SIG-M5 treated with dmso at 0.1 percent for 504 hours (cell line): Measurements from ENCODE around the gene CENPU.
"Not testable (repeated sequence)": the region's sequence is repeated elsewhere in the genome, so short reads cannot be mapped to it uniquely, and the experiment has no call there.

Experiments used
- DNase-seq: peaks from one replicate; lab custom pipeline; 2025; ENCODE audit not compliant: unreplicated experiment; lab: John Stamatoyannopoulos, UW

The CENPU gene

GRCh38 chr4:184668511-184669114 lies 65.3 kb downstream of the CENPU start:
- no peak for DNase-seq

GRCh38 chr4:184668096-184668495 lies 65.8 kb downstream of the CENPU start:
- no peak for DNase-seq

GRCh38 chr4:184666670-184667069 lies 67.2 kb downstream of the CENPU start:
- DNase-seq, result no peak

- DNase-seq, result no peak
Measured at GRCh38 chr4:184664445-184665210, 69.3 kb downstream of the CENPU start.

GRCh38 chr4:184662236-184662635 lies 71.7 kb downstream of the CENPU start:
- DNase-seq, result no peak

GRCh38 chr4:184660978-184661377 lies 72.9 kb downstream of the CENPU start:
- no peak for DNase-seq

- not testable (repeated sequence) for DNase-seq
Measured at GRCh38 chr4:184657820-184658219, 76.1 kb downstream of the CENPU start.

GRCh38 chr4:184657144-184657543 lies 76.8 kb downstream of the CENPU start:
- no peak for DNase-seq

- DNase-seq, result no peak
Measured at GRCh38 chr4:184655889-184656869, 77.7 kb downstream of the CENPU start.

GRCh38 chr4:184653650-184654049 lies 80.2 kb downstream of the CENPU start:
- no peak for DNase-seq

- not testable (repeated sequence) for DNase-seq
Measured at GRCh38 chr4:184652681-184653080, 81.2 kb downstream of the CENPU start.

- no peak for DNase-seq
Measured at GRCh38 chr4:184651899-184652298, 82.0 kb downstream of the CENPU start.

GRCh38 chr4:184649971-184650855 lies 83.7 kb downstream of the CENPU start:
- peak; percentile 19 for DNase-seq

- DNase-seq, result peak; percentile 96
Measured at GRCh38 chr4:184649026-184649970, 84.6 kb downstream of the CENPU start, which contains the start of the genes CASP3 and PRIMPOL. Gene CASP3, minus strand, starts transcription at chr4:184649447. Its CDS starts 10,994 bp downstream, at chr4:184638453. Gene PRIMPOL, plus strand, starts transcription at chr4:184649738. Its CDS starts 7,403 bp downstream, at chr4:184657141.

GRCh38 chr4:184648313-184649025 lies 85.4 kb downstream of the CENPU start:
- peak; percentile 39 for DNase-seq

- DNase-seq, result no peak
Measured at GRCh38 chr4:184648054-184648312, 85.9 kb downstream of the CENPU start.

- DNase-seq, result no peak
Measured at GRCh38 chr4:184647266-184648053, 86.4 kb downstream of the CENPU start.
